CD14-positive monocyte (primary cell): ENCODE data around the gene NME9. TPM values are rescaled to one million over a fixed set of nuclear protein-coding genes. Genes with fewer than 3 reads are reported as not detected.

ENCODE experiments used
- DNase-seq, 3 donors: peaks; one replicate each; pipeline ENCODE4 v3.0.0-alpha.2; 2011 to 2022
- H2AFZ ChIP-seq: 2 replicates; pipeline ENCODE4 v1.6.0; 2012; ENCODE audit warnings: mild to moderate bottlenecking, low read depth, low read length, inconsistent platforms; ENCODE audit not compliant: insufficient read depth, poor library complexity, severe bottlenecking
- H3K27ac ChIP-seq, 2 donors: 1 replicate in 1 of 2; 2 replicates in 1 of 2; pipeline ENCODE4 v1.5.1; 2012 to 2013; ENCODE audit warnings: low read length in 2 of 2, control low read depth in 1 of 2, inconsistent platforms in 1 of 2, low read depth in 1 of 2, mild to moderate bottlenecking in 1 of 2
- H3K27me3 ChIP-seq, 2 donors: one replicate each; pipeline versions ENCODE4 v1.6.0 to v1.6.1; 2011 to 2013; ENCODE audit warnings: low read length in 2 of 2; ENCODE audit not compliant: control insufficient read depth in 2 of 2, insufficient read depth in 2 of 2
- H3K36me3 ChIP-seq, 2 donors: replicated peaks in 1 of 2; 1 replicate in 1 of 2; 2 replicates in 1 of 2; pipeline versions ENCODE4 v1.5.1 to v1.6.1; 2012 to 2013; ENCODE audit warnings: low read length in 2 of 2, control low read depth in 1 of 2, inconsistent platforms in 1 of 2, mild to moderate bottlenecking in 1 of 2; ENCODE audit not compliant: insufficient read depth in 2 of 2, control insufficient read depth in 1 of 2
- H3K4me1 ChIP-seq, 2 donors: 1 replicate in 1 of 2; 2 replicates in 1 of 2; pipeline versions ENCODE4 v1.5.1 to v1.6.1; 2012 to 2013; ENCODE audit warnings: low read length in 2 of 2, control low read depth in 1 of 2, inconsistent platforms in 1 of 2, mild to moderate bottlenecking in 1 of 2, moderate library complexity in 1 of 2; ENCODE audit not compliant: insufficient read depth in 2 of 2, control insufficient read depth in 1 of 2
- H3K4me2 ChIP-seq: replicated peaks from 2 replicates; pipeline ENCODE3; 2012; ENCODE audit warnings: low read length, moderate library complexity, mild to moderate bottlenecking; ENCODE audit not compliant: poor library complexity, severe bottlenecking; ENCODE audit errors: extremely low read depth
- H3K4me3 ChIP-seq, 3 experiments: fragments of 200-600 bp in 1 of 3; sonication (generic) in 1 of 3; replicated peaks in 1 of 3; 1 replicate in 2 of 3; 2 replicates in 1 of 3; pipeline ENCODE4 v1.5.1; 2011 to 2013; ENCODE audit warnings: low read length in 3 of 3, mild to moderate bottlenecking in 3 of 3, control low read depth in 2 of 3, low read depth in 2 of 3, inconsistent platforms in 1 of 3, moderate library complexity in 1 of 3
- H3K79me2 ChIP-seq: 2 replicates; pipeline ENCODE4 v1.6.0; 2012; ENCODE audit warnings: mild to moderate bottlenecking, control low read depth, inconsistent platforms, low read length, moderate library complexity; ENCODE audit not compliant: insufficient read depth
- H3K9ac ChIP-seq: 2 replicates; pipeline ENCODE4 v1.6.0; 2017; ENCODE audit warnings: low read length, mild to moderate bottlenecking; ENCODE audit not compliant: insufficient read depth, poor library complexity, severe bottlenecking
- H3K9me3 ChIP-seq, 2 donors: replicated peaks in 1 of 2; 1 replicate in 1 of 2; 2 replicates in 1 of 2; pipeline versions ENCODE4 v1.5.1 to v1.6.1; 2012 to 2013; ENCODE audit warnings: low read length in 2 of 2, control low read depth in 1 of 2; ENCODE audit not compliant: control insufficient read depth in 1 of 2, insufficient read depth in 1 of 2
- H4K20me1 ChIP-seq: 2 replicates; pipeline ENCODE4 v1.6.0; 2012; ENCODE audit warnings: mild to moderate bottlenecking, low read length, control low read depth, moderate library complexity; ENCODE audit not compliant: insufficient read depth
- H3K27ac Mint-ChIP-seq, 7 donors: one replicate each; pipeline ENCODE4 v1.8.0; 2020; ENCODE audit warnings: mild to moderate bottlenecking in 7 of 7, mixed read lengths in 7 of 7, moderate library complexity in 6 of 7, inconsistent platforms in 2 of 7
- H3K27me3 Mint-ChIP-seq, 3 donors: one replicate each; pipeline ENCODE4 v1.8.0; 2021 to 2022; ENCODE audit warnings: low read depth in 3 of 3, mild to moderate bottlenecking in 3 of 3, mixed read lengths in 3 of 3, moderate library complexity in 3 of 3, inconsistent platforms in 1 of 3
- H3K36me3 Mint-ChIP-seq, 2 donors: one replicate each; pipeline ENCODE4 v1.8.0; 2020; ENCODE audit warnings: mixed read lengths in 2 of 2, inconsistent platforms in 1 of 2, mild to moderate bottlenecking in 1 of 2
- H3K4me1 Mint-ChIP-seq: one replicate; pipeline ENCODE4 v1.8.0; 2020; ENCODE audit warnings: mild to moderate bottlenecking, mixed read lengths
- H3K4me3 Mint-ChIP-seq, 2 donors: one replicate each; pipeline ENCODE4 v1.8.0; 2020; ENCODE audit warnings: mild to moderate bottlenecking in 2 of 2, mixed read lengths in 2 of 2, moderate library complexity in 1 of 2
- H3K9me3 Mint-ChIP-seq, 7 donors: one replicate each; pipeline ENCODE4 v1.8.0; 2020 to 2022; ENCODE audit warnings: mixed read lengths in 7 of 7, mild to moderate bottlenecking in 6 of 7, moderate library complexity in 6 of 7, inconsistent platforms in 2 of 7
- WGBS: methylation state at CpG from one replicate; pipeline ENCODE4 v1.1.5; 2013; ENCODE audit warnings: missing lambda C conversion rate; ENCODE audit not compliant: insufficient coverage; 5-methylcytosine and 5-hydroxymethylcytosine counted together
- intact Hi-C, 2 donors: fragments of 100-400 bp; cut with micrococcal nuclease; formaldehyde crosslinking; loops; one replicate each; pipeline versions ENCODE4 v1.15.0 to v1.15.1; 2023
- polyA plus RNA-seq, 3 donors: library from polyadenylated mRNA; depleted of rRNA in 1 of 3; unstranded in 2 of 3; stranded (reverse) in 1 of 3; fragments of 300-500 nt in 2 of 3; fragments of >200 nt in 1 of 3; fragmentation: Illumina TruSeq in 2 of 3; gene quantifications; 1 replicate in 2 of 3; 2 replicates in 1 of 3; pipeline ENCODE4 v1.2.3, GENCODE V29; 2012 to 2021
- TF ChIP-seq, protein P1 (sequence below): fragments of 200-600 bp; IDR thresholded peaks from one replicate; pipeline ENCODE4 v1.8.0; 2022; ENCODE audit warnings: antibody characterized with exemption, mild to moderate bottlenecking

Gene NME9
- polyA plus RNA-seq, 3 donors, result 0.04 TPM; not detected in 2

DNA sequence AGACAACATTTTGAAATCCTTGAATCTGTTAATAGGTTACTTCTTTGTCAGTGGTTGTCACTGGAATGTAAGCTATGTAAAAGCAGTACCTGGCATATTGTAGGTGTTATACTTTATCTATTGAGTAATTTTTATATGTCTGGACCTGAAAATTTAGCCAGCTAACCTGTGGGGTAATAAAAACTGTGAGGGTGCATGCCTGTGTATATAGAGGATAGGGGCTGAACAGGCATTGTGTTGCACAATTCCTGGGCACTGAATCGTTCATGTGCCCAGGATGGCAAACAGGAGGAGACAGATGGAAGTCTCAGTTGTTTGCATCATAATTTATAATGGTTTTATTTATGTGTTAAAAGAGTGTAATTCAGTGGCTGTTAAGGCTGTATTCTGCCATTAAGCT lies 75.4 kb downstream of the NME9 start:
- intact Hi-C loops, result no loop called here
- H3K4me3 ChIP-seq, result no peak overlapping the region
- H3K4me3 Mint-ChIP-seq, result no peak overlapping the region
- H3K27ac ChIP-seq, result no peak overlapping the region
- no peaks in the 10 kb centered on the region for H3K27me3 ChIP-seq
- no peak overlapping the region for H2AFZ ChIP-seq
- peaks cover 7 to 34% of the 10 kb centered on the region in 2 donors for H3K36me3 ChIP-seq
- WGBS, result 64% methylated on average over 1 of the region's 1 CpG
- peak overlapping the region in 1 of 7 donors; percentile 21 for H3K27ac Mint-ChIP-seq
- DNase-seq, result no peak
- peaks cover 24 to 31% of the 10 kb centered on the region in 2 donors for H3K36me3 Mint-ChIP-seq
- H3K9me3 ChIP-seq, result no peaks in the 10 kb centered on the region
- no peak overlapping the region for H3K9ac ChIP-seq
- peaks cover 0 to 2% (median 0%) of the 10 kb centered on the region in 3 donors for H3K27me3 Mint-ChIP-seq
- H3K4me1 ChIP-seq, result no peaks in the 10 kb centered on the region
- H3K79me2 ChIP-seq, result no peaks in the 10 kb centered on the region
- TF ChIP-seq, protein P1, sequence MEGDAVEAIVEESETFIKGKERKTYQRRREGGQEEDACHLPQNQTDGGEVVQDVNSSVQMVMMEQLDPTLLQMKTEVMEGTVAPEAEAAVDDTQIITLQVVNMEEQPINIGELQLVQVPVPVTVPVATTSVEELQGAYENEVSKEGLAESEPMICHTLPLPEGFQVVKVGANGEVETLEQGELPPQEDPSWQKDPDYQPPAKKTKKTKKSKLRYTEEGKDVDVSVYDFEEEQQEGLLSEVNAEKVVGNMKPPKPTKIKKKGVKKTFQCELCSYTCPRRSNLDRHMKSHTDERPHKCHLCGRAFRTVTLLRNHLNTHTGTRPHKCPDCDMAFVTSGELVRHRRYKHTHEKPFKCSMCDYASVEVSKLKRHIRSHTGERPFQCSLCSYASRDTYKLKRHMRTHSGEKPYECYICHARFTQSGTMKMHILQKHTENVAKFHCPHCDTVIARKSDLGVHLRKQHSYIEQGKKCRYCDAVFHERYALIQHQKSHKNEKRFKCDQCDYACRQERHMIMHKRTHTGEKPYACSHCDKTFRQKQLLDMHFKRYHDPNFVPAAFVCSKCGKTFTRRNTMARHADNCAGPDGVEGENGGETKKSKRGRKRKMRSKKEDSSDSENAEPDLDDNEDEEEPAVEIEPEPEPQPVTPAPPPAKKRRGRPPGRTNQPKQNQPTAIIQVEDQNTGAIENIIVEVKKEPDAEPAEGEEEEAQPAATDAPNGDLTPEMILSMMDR, result no peak
- H3K4me2 ChIP-seq, result no peak overlapping the region
- no peaks in the 10 kb centered on the region for H3K4me1 Mint-ChIP-seq
- peaks cover 0 to 3% (median 0%) of the 10 kb centered on the region in 7 donors for H3K9me3 Mint-ChIP-seq
- no peaks in the 10 kb centered on the region for H4K20me1 ChIP-seq

DNA sequence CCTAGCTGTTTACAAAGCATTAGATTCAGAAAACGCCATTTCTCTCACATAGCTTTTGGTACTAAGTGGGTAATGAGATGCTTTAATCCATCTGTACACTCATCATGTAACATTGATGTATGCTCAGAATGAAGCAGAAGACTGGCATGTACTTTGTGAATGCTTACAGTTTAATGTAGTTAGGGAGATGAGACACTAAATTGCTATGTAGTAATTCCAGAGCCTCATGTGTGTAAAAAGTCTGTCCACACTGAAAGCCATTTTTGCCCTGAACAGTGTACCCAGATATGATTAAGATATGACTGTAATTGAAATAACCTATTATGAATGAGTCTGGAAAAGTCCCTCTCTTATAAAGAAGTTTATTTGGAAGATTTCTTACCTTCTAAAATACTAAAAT lies 76.0 kb downstream of the NME9 start:
- Histone ChIP-seq H3K4me1 (no peaks in the 10 kb centered on the region), H3K9ac (no peak overlapping the region), H3K4me3 (no peak overlapping the region), H3K36me3 (peaks cover 4 to 34% of the 10 kb centered on the region in 2 donors), H3K27me3 (no peaks in the 10 kb centered on the region), H4K20me1 (no peaks in the 10 kb centered on the region), H3K79me2 (no peaks in the 10 kb centered on the region), H3K27ac (no peak overlapping the region), H3K4me2 (no peak overlapping the region), H2AFZ (no peak overlapping the region), H3K9me3 (no peaks in the 10 kb centered on the region)
- intact Hi-C loops, result no loop called here
- Mint-ChIP-seq H3K9me3 (peaks cover 0 to 3% (median 0%) of the 10 kb centered on the region in 7 donors), H3K27me3 (peaks cover 0 to 2% (median 0%) of the 10 kb centered on the region in 3 donors), H3K36me3 (peaks cover 19 to 29% of the 10 kb centered on the region in 2 donors), H3K4me3 (no peak overlapping the region), H3K27ac (no peak overlapping the region), H3K4me1 (no peaks in the 10 kb centered on the region)
- no peak for DNase-seq
- WGBS, result no CpG with 5 or more reads among the region's 1 CpG
- TF ChIP-seq, protein P1, result no peak

Other genes starting within 250 kb of the NME9 start
- gene DZIP1L, start 214.2 kb downstream of the NME9 start, polyA plus RNA-seq, result 1 to 10 TPM in 1 of 3 donors, under 1 TPM in 2; 0.50 to 1.8 (median 0.52) TPM
- gene A4GNT, start 197.5 kb downstream of the NME9 start, polyA plus RNA-seq, result not detected
- gene DBR1, start 154.9 kb downstream of the NME9 start, polyA plus RNA-seq, result 1 to 10 TPM; 4.8 to 7.5 (median 5.6) TPM
- 10 to 100 TPM; 34.3 to 43.9 (median 42.0) TPM for gene ARMC8, start 142.6 kb downstream of the NME9 start, polyA plus RNA-seq
- 10 to 100 TPM in 1 of 3 donors, 1 to 10 TPM in 2; 6.2 to 13.2 (median 8.3) TPM for gene MRAS, start 18.7 kb upstream of the NME9 start, polyA plus RNA-seq
- not detected for gene ESYT3, start 104.8 kb upstream of the NME9 start, polyA plus RNA-seq